Activated T-helper 17 cell treated with anti-CD3 and anti-CD28 coated beads, Interleukin-2, amount 50 U/mL, for 72 hours (primary cell): Measurements from ENCODE around the gene SV2A. TPM values are rescaled to one million over a fixed set of nuclear protein-coding genes. Genes with fewer than 3 reads are reported as not detected.
A peak's percentile ranks its signal among the peaks of the same experiment; 100 is the strongest.
"Not testable (repeated sequence)": the region's sequence is repeated elsewhere in the genome, so short reads cannot be mapped to it uniquely, and the experiment has no call there.

Experiments used
- ATAC-seq: fragments of 150-1000 bp; cut with Tn5 transposase; replicated peaks from 2 replicates; pipeline ENCODE4 v1.10.0; 2021; ENCODE audit warnings: mild to moderate bottlenecking, moderate library complexity
- H3K27ac Mint-ChIP-seq: one replicate; pipeline ENCODE4 v1.8.0; 2022; ENCODE audit warnings: mixed read lengths
- H3K27me3 Mint-ChIP-seq: one replicate; pipeline ENCODE4 v1.8.0; 2022; ENCODE audit warnings: mixed read lengths
- H3K36me3 Mint-ChIP-seq: one replicate; pipeline ENCODE4 v1.8.0; 2022; ENCODE audit warnings: low read depth, mild to moderate bottlenecking, mixed read lengths
- H3K4me1 Mint-ChIP-seq: one replicate; pipeline ENCODE4 v1.8.0; 2022; ENCODE audit warnings: mixed read lengths
- H3K4me3 Mint-ChIP-seq: one replicate; pipeline ENCODE4 v1.8.0; 2022; ENCODE audit warnings: mild to moderate bottlenecking, mixed read lengths
- H3K9me3 Mint-ChIP-seq: one replicate; pipeline ENCODE4 v1.8.0; 2022; ENCODE audit warnings: mixed read lengths
- total RNA-seq, 2 donors: library from RNA; stranded (reverse); gene quantifications; one replicate each; pipeline ENCODE4 v1.2.3, GENCODE V29; 2022

The SV2A gene
- total RNA-seq, 2 donors from 2014 or later, result 5.8 to 7.5 TPM

- H3K9me3 Mint-ChIP-seq, H3K27ac Mint-ChIP-seq, ATAC-seq, H3K4me3 Mint-ChIP-seq, H3K36me3 Mint-ChIP-seq, H3K27me3 Mint-ChIP-seq, H3K4me1 Mint-ChIP-seq: not testable (repeated sequence)
Measured at GRCh38 chr1:149886121-149886395, 31.6 kb downstream of the SV2A start.

GRCh38 chr1:149885339-149886120, 32.1 kb downstream of the SV2A start:
- Mint-ChIP-seq H3K9me3 (no peaks in the 10 kb centered on the region), H3K4me3 (no peak overlapping the region), H3K27me3 (no peaks in the 10 kb centered on the region), H3K36me3 (no peaks in the 10 kb centered on the region), H3K4me1 (peaks cover 6% of the 10 kb centered on the region), H3K27ac (no peak overlapping the region)
- peak; percentile 27 for ATAC-seq

- Mint-ChIP-seq H3K4me3 (no peak overlapping the region), H3K9me3 (no peaks in the 10 kb centered on the region), H3K27ac (no peak overlapping the region), H3K4me1 (peaks cover 9% of the 10 kb centered on the region), H3K36me3 (no peaks in the 10 kb centered on the region), H3K27me3 (no peaks in the 10 kb centered on the region)
- no peak for ATAC-seq
Measured at GRCh38 chr1:149884433-149885338, 33.0 kb downstream of the SV2A start.

- Mint-ChIP-seq H3K27ac (no peak overlapping the region), H3K4me1 (peaks cover 16% of the 10 kb centered on the region), H3K4me3 (no peak overlapping the region), H3K36me3 (no peaks in the 10 kb centered on the region), H3K27me3 (no peaks in the 10 kb centered on the region), H3K9me3 (no peaks in the 10 kb centered on the region)
- no peak for ATAC-seq
Measured at GRCh38 chr1:149883598-149884247, 33.9 kb downstream of the SV2A start.

- Mint-ChIP-seq H3K9me3 (no peaks in the 10 kb centered on the region), H3K27me3 (no peaks in the 10 kb centered on the region), H3K4me3 (no peak overlapping the region), H3K27ac (peak overlapping the region; percentile 31), H3K36me3 (no peaks in the 10 kb centered on the region), H3K4me1 (peaks cover 16% of the 10 kb centered on the region)
- no peak for ATAC-seq
Measured at GRCh38 chr1:149881876-149882275, 35.8 kb downstream of the SV2A start.

GRCh38 chr1:149879556-149879955, 38.1 kb downstream of the SV2A start:
- peak; percentile 39 for ATAC-seq
- Mint-ChIP-seq H3K27me3 (no peaks in the 10 kb centered on the region), H3K36me3 (no peaks in the 10 kb centered on the region), H3K9me3 (no peaks in the 10 kb centered on the region), H3K4me3 (peak overlapping the region; percentile 59), H3K27ac (peak overlapping the region; percentile 82), H3K4me1 (peaks cover 16% of the 10 kb centered on the region)

GRCh38 chr1:149877211-149877946, 40.3 kb downstream of the SV2A start:
- no peaks in the 10 kb centered on the region for H3K27me3 Mint-ChIP-seq
- H3K4me3 Mint-ChIP-seq, result no peak overlapping the region
- no peak for ATAC-seq
- no peak overlapping the region for H3K27ac Mint-ChIP-seq
- H3K36me3 Mint-ChIP-seq, result no peaks in the 10 kb centered on the region
- H3K4me1 Mint-ChIP-seq, result peaks cover 15% of the 10 kb centered on the region
- H3K9me3 Mint-ChIP-seq, result no peaks in the 10 kb centered on the region

- H3K36me3 Mint-ChIP-seq, H3K4me3 Mint-ChIP-seq, H3K27ac Mint-ChIP-seq, H3K9me3 Mint-ChIP-seq, ATAC-seq, H3K27me3 Mint-ChIP-seq, H3K4me1 Mint-ChIP-seq: not testable (repeated sequence)
Measured at GRCh38 chr1:149873060-149873459, 44.6 kb downstream of the SV2A start.

- not testable (repeated sequence) for ATAC-seq, H3K36me3 Mint-ChIP-seq, H3K4me3 Mint-ChIP-seq, H3K27me3 Mint-ChIP-seq, H3K9me3 Mint-ChIP-seq, H3K27ac Mint-ChIP-seq, H3K4me1 Mint-ChIP-seq
Measured at GRCh38 chr1:149866887-149867286, 50.8 kb downstream of the SV2A start.

- H3K4me1 Mint-ChIP-seq, H3K36me3 Mint-ChIP-seq, H3K4me3 Mint-ChIP-seq, H3K9me3 Mint-ChIP-seq, H3K27ac Mint-ChIP-seq, H3K27me3 Mint-ChIP-seq: not testable (repeated sequence)
- ATAC-seq, result peak; percentile 11
Measured at GRCh38 chr1:149861497-149862054, 56.1 kb downstream of the SV2A start.

GRCh38 chr1:149860684-149861496, 56.8 kb downstream of the SV2A start:
- peak; percentile 83 for ATAC-seq
- H3K27ac Mint-ChIP-seq, H3K4me1 Mint-ChIP-seq, H3K36me3 Mint-ChIP-seq, H3K27me3 Mint-ChIP-seq, H3K4me3 Mint-ChIP-seq, H3K9me3 Mint-ChIP-seq: not testable (repeated sequence)

GRCh38 chr1:149860271-149860670, 57.4 kb downstream of the SV2A start:
- H3K9me3 Mint-ChIP-seq, H3K27me3 Mint-ChIP-seq, H3K27ac Mint-ChIP-seq, H3K36me3 Mint-ChIP-seq, H3K4me1 Mint-ChIP-seq, H3K4me3 Mint-ChIP-seq: not testable (repeated sequence)
- ATAC-seq, result peak; percentile 36
